ENCODE measurements around the gene GARIN5A. TPM values are rescaled to one million over a fixed set of nuclear protein-coding genes. Genes with fewer than 3 reads are reported as not detected.
A peak's percentile ranks its signal among the peaks of the same experiment; 100 is the strongest.

The GARIN5A gene
- total RNA-seq, 6 donors from 2014 or later: 2.4 to 10.1 (median 3.0) TPM; not detected in 1

GRCh38 chr19:50466706-50467039 lies 10.0 kb downstream of the GARIN5A start:
- TF ChIP-seq POLR2A (IDR thresholded peaks at IDR 0.05) (no peak), POLR2AphosphoS5 (IDR thresholded peaks at IDR 0.05) (no peak), EP300 (IDR thresholded peaks at IDR 0.05) (no peak), CTCF (IDR thresholded peaks at IDR 0.05) (no peak)
- WGBS, 2 donors: 72 to 83% methylated on average over 8 to 11 of the region's 11 CpGs
- Histone ChIP-seq H3K27me3 (no peaks in the 10 kb centered on the region), H3K4me3 (no peak overlapping the region), H3K27ac (no peak overlapping the region), H3K9me3 (no peaks in the 10 kb centered on the region), H3K36me3 (no peaks in the 10 kb centered on the region), H3K4me1 (peaks cover 0 to 8% (median 0%) of the 10 kb centered on the region in 4 donors)
- DNase-seq (no peak), ATAC-seq (ENCODE audit: low FRiP score in 2 of 2) (no peak)

GRCh38 chr19:50465986-50466705 lies 10.5 kb downstream of the GARIN5A start:
- peaks cover 0 to 8% (median 0%) of the 10 kb centered on the region in 4 donors for H3K4me1 ChIP-seq
- DNase-seq (peak; percentile 79 to 82), ATAC-seq (ENCODE audit: low FRiP score in 2 of 2) (peak; percentile 38 to 84)
- no peak overlapping the region for H3K4me3 ChIP-seq
- 45 to 47% methylated on average over 19 to 22 of the region's 29 CpGs for WGBS, 2 donors
- H3K9me3 ChIP-seq: no peaks in the 10 kb centered on the region
- H3K27ac ChIP-seq: peak overlapping the region in 1 of 4 donors; percentile 7
- H3K36me3 ChIP-seq: no peaks in the 10 kb centered on the region
- TF ChIP-seq CTCF (IDR thresholded peaks at IDR 0.05): peak in 2 of 6 experiments; percentile 19 to 31
- TF ChIP-seq POLR2A (IDR thresholded peaks at IDR 0.05): no peak
- TF ChIP-seq POLR2AphosphoS5 (IDR thresholded peaks at IDR 0.05): peak in 1 of 2 donors; percentile 7
- H3K27me3 ChIP-seq: no peaks in the 10 kb centered on the region

GRCh38 chr19:50465000-50465399 lies 11.6 kb downstream of the GARIN5A start:
- H3K9me3 ChIP-seq: no peaks in the 10 kb centered on the region
- H3K4me1 ChIP-seq: peaks cover 0 to 8% (median 0%) of the 10 kb centered on the region in 4 donors
- TF ChIP-seq CTCF (IDR thresholded peaks at IDR 0.05) (no peak), EP300 (IDR thresholded peaks at IDR 0.05) (no peak), POLR2AphosphoS5 (IDR thresholded peaks at IDR 0.05) (no peak), POLR2A (IDR thresholded peaks at IDR 0.05) (no peak)
- WGBS, 2 donors: 90 to 94% methylated on average over 13 of the region's 13 CpGs
- no peaks in the 10 kb centered on the region for H3K27me3 ChIP-seq
- ATAC-seq (ENCODE audit: low FRiP score in 2 of 2) (no peak), DNase-seq (no peak)
- no peak overlapping the region for H3K27ac ChIP-seq
- no peaks in the 10 kb centered on the region for H3K36me3 ChIP-seq
- no peak overlapping the region for H3K4me3 ChIP-seq

GRCh38 chr19:50464348-50464747 lies 12.3 kb downstream of the GARIN5A start:
- 54 to 84% methylated on average over 2 to 19 of the region's 19 CpGs for WGBS, 2 donors
- Histone ChIP-seq H3K36me3 (no peaks in the 10 kb centered on the region), H3K9me3 (no peaks in the 10 kb centered on the region), H3K27me3 (no peaks in the 10 kb centered on the region), H3K27ac (no peak overlapping the region), H3K4me1 (peaks cover 0 to 8% (median 0%) of the 10 kb centered on the region in 4 donors), H3K4me3 (no peak overlapping the region)
- DNase-seq: peak in 1 of 2 donors; percentile 70
- TF ChIP-seq POLR2A (IDR thresholded peaks at IDR 0.05) (no peak), EP300 (IDR thresholded peaks at IDR 0.05) (no peak), CTCF (IDR thresholded peaks at IDR 0.05) (no peak), POLR2AphosphoS5 (IDR thresholded peaks at IDR 0.05) (no peak)
- ATAC-seq (ENCODE audit: low FRiP score in 2 of 2): no peak

- Histone ChIP-seq H3K9me3 (no peaks in the 10 kb centered on the region), H3K4me1 (peaks cover 0 to 8% (median 0%) of the 10 kb centered on the region in 4 donors), H3K4me3 (no peak overlapping the region), H3K36me3 (no peaks in the 10 kb centered on the region), H3K27me3 (peaks cover 0 to 11% (median 4%) of the 10 kb centered on the region in 4 donors), H3K27ac (no peak overlapping the region)
- no peak for TF ChIP-seq POLR2AphosphoS5 (IDR thresholded peaks at IDR 0.05)
- TF ChIP-seq CTCF (IDR thresholded peaks at IDR 0.05): no peak
- TF ChIP-seq EP300 (IDR thresholded peaks at IDR 0.05): no peak
- TF ChIP-seq POLR2A (IDR thresholded peaks at IDR 0.05): no peak
- DNase-seq (no peak), ATAC-seq (ENCODE audit: low FRiP score in 2 of 2) (no peak)
- 63 to 73% methylated on average over 7 of the region's 7 CpGs for WGBS, 2 donors
These were observed 13.7 kb downstream of the GARIN5A start for GRCh38 chr19:50462970-50463369.
